HepG2 (cell line): ENCODE data around the gene RPS6KA2. TPM values are rescaled to one million over a fixed set of nuclear protein-coding genes. Genes with fewer than 3 reads are reported as not detected.

ENCODE experiments used
- BCL3 ChIP-seq: sonication (generic); formaldehyde crosslinking; IDR thresholded peaks from 2 replicates; pipeline ENCODE4 v1.5.1; 2020; ENCODE audit warnings: mild to moderate bottlenecking, missing genetic modification reagents, moderate library complexity
- CBFB ChIP-seq: sonication (generic); formaldehyde crosslinking; IDR thresholded peaks from 2 replicates; pipeline ENCODE4 v1.4.0; 2020; ENCODE audit warnings: missing genetic modification reagents
- ELK4 ChIP-seq: sonication (generic); formaldehyde crosslinking; IDR thresholded peaks from 2 replicates; pipeline ENCODE4 v1.9.0; 2021; ENCODE audit warnings: missing genetic modification reagents, borderline replicate concordance
- GABPA ChIP-seq, 2 experiments: IDR thresholded peaks; 2 replicates each; pipeline ENCODE4 v1.6.1; 2011 to 2016; ENCODE audit warnings: low read depth in 2 of 2, low read length in 1 of 2, missing biosample characterization in 1 of 2, missing genetic modification characterization in 1 of 2
- KLF11 ChIP-seq: IDR thresholded peaks from 2 replicates; pipeline ENCODE4 v1.6.1; 2016; ENCODE audit warnings: missing compliant biosample characterization
- KLF6 ChIP-seq: IDR thresholded peaks from 2 replicates; pipeline ENCODE4 v1.8.0; 2016; ENCODE audit warnings: missing biosample characterization, missing genetic modification reagents
- MEIS1 ChIP-seq: sonication (generic); formaldehyde crosslinking; IDR thresholded peaks from 2 replicates; pipeline ENCODE4 v1.9.0; 2021; ENCODE audit warnings: mild to moderate bottlenecking, missing genetic modification reagents, moderate library complexity, borderline replicate concordance
- NFE2L2 ChIP-seq: fragments of 150-350 bp; IDR thresholded peaks from 2 replicates; pipeline ENCODE4 v1.6.1; 2014; ENCODE audit warnings: low read length
- PPARG ChIP-seq: conservative IDR thresholded peaks from 2 replicates; pipeline ENCODE4 v1.6.1; 2016; ENCODE audit warnings: missing biosample characterization, missing genetic modification reagents
- RBM39 ChIP-seq: fragments of 200-400 bp; formaldehyde crosslinking; IDR thresholded peaks from one replicate; pipeline ENCODE4 v1.6.1; 2018; ENCODE audit warnings: antibody characterized with exemption, mild to moderate bottlenecking, low read depth, low read length; ENCODE audit not compliant: poor library complexity, severe bottlenecking
- SOX5 ChIP-seq: IDR thresholded peaks from 2 replicates; pipeline ENCODE4 v1.6.1; 2016; ENCODE audit warnings: borderline replicate concordance
- SRSF4 ChIP-seq: fragments of 200-400 bp; formaldehyde crosslinking; IDR thresholded peaks from one replicate; pipeline ENCODE4 v1.6.1; 2018; ENCODE audit warnings: mild to moderate bottlenecking, low read depth, low read length, moderate library complexity; ENCODE audit not compliant: poor library complexity, severe bottlenecking
- TSC22D2 ChIP-seq: sonication (generic); formaldehyde crosslinking; IDR thresholded peaks from 2 replicates; pipeline ENCODE4 v1.5.1; 2020; ENCODE audit warnings: missing genetic modification reagents, mild to moderate bottlenecking, borderline replicate concordance
- ZBTB25 ChIP-seq: IDR thresholded peaks from 2 replicates; pipeline ENCODE4 v1.6.1; 2018; ENCODE audit warnings: missing genetic modification reagents
- ZFAT ChIP-seq: sonication (generic); formaldehyde crosslinking; conservative IDR thresholded peaks from 2 replicates; pipeline ENCODE4 v1.8.1; 2023; ENCODE audit warnings: missing genetic modification reagents, inconsistent platforms
- ZNF329 ChIP-seq: sonication (generic); formaldehyde crosslinking; IDR thresholded peaks from 2 replicates; pipeline ENCODE4 v1.9.0; 2021; ENCODE audit warnings: low read depth, mild to moderate bottlenecking, missing genetic modification reagents
- ZNF34 ChIP-seq: sonication (generic); formaldehyde crosslinking; IDR thresholded peaks from 2 replicates; pipeline ENCODE4 v1.4.0; 2020; ENCODE audit warnings: mild to moderate bottlenecking, missing genetic modification reagents, borderline replicate concordance
- ZNF530 ChIP-seq: sonication (generic); formaldehyde crosslinking; IDR thresholded peaks from 2 replicates; pipeline ENCODE4 v1.5.0; 2020; ENCODE audit warnings: low read depth, mild to moderate bottlenecking, missing genetic modification reagents
- ZNF850 ChIP-seq: sonication (generic); formaldehyde crosslinking; conservative IDR thresholded peaks from 2 replicates; pipeline ENCODE4 v1.9.0; 2021; ENCODE audit warnings: mild to moderate bottlenecking, missing genetic modification reagents
- ZNF891 ChIP-seq: sonication (generic); formaldehyde crosslinking; IDR thresholded peaks from 2 replicates; pipeline ENCODE4 v1.5.0; 2020; ENCODE audit warnings: mild to moderate bottlenecking, missing genetic modification reagents
- ZXDC ChIP-seq: sonication (generic); formaldehyde crosslinking; IDR thresholded peaks from 2 replicates; pipeline ENCODE4 v1.5.0; 2020; ENCODE audit warnings: mild to moderate bottlenecking, missing genetic modification reagents
- ZZZ3 ChIP-seq: sonication (generic); formaldehyde crosslinking; IDR thresholded peaks from 2 replicates; pipeline ENCODE4 v1.4.0; 2020; ENCODE audit warnings: missing genetic modification reagents, mild to moderate bottlenecking, borderline replicate concordance
- polyA plus RNA-seq, 8 experiments: library from polyadenylated mRNA; depleted of rRNA in 3 of 8; stranded (reverse) in 7 of 8; unstranded in 1 of 8; fragments of >200 nt; fragmentation: Illumina TruSeq in 4 of 8; extraction: Trizol in 4 of 8; gene quantifications; 2 replicates each; pipeline versions ENCODE4 v1.2.1 to v1.2.3, GENCODE V29; 2011 to 2016; ENCODE audit warnings: low read depth in 4 of 8, missing spikeins in 1 of 8, mixed read lengths in 1 of 8; ENCODE audit not compliant: insufficient read depth in 1 of 8
- total RNA-seq, 5 experiments: library from RNA; depleted of rRNA; stranded (reverse); fragments of >200 nt; fragmentation: Illumina TruSeq; extraction: Trizol; gene quantifications; 2 replicates each; pipeline ENCODE4 v1.2.3, GENCODE V29; 2016; ENCODE audit warnings: low read depth in 1 of 5

RPS6KA2 gene
- total and polyA plus RNA-seq, 2 of the 13 experiments (the other 11 are each of a cell fraction or from before 2014, with no cell fraction given): 0.22 to 0.38 TPM

GRCh38 chr6:166382933-166383801 is 243.9 kb downstream of the RPS6KA2 start, which contains the start of gene MPC1 (continued):
- peak; percentile 51; the same call in 1 of the 2 replicates for TF ChIP-seq ZBTB25 (CRISPR knock-in tag)
- TF ChIP-seq SRSF4: peak; percentile 87
- TF ChIP-seq ELK4 (CRISPR knock-in tag): no peak
- 0 out of 2 replicates have a peak, but pooled peaks have one; percentile 72 for TF ChIP-seq KLF6 (CRISPR knock-in tag)
- TF ChIP-seq SOX5 (CRISPR knock-in tag): no peak
- no peak for TF ChIP-seq GABPA (IDR thresholded peaks at IDR 0.05; ENCODE audit: low read depth, low read length)
- no peak for TF ChIP-seq GABPA (CRISPR knock-in tag; IDR thresholded peaks at IDR 0.05; ENCODE audit: low read depth)
- TF ChIP-seq MEIS1 (CRISPR knock-in tag): peak; percentile 53
- peak; percentile 59; the same call in 1 of the 2 replicates for TF ChIP-seq TSC22D2
- no peak; the same call in 1 of the 2 replicates for TF ChIP-seq KLF11 (CRISPR knock-in tag)
- TF ChIP-seq ZNF891 (CRISPR knock-in tag): no peak
- no peak for TF ChIP-seq PPARG (CRISPR knock-in tag)
- peak; percentile 61 for TF ChIP-seq ZNF329 (CRISPR knock-in tag)
- peak; percentile 56; the same call in 1 of the 2 replicates for TF ChIP-seq CBFB
- no peak for TF ChIP-seq ZNF530 (CRISPR knock-in tag)
- TF ChIP-seq ZFAT (CRISPR knock-in tag): no peak
- TF ChIP-seq ZNF850 (CRISPR knock-in tag): no peak
- TF ChIP-seq BCL3 (CRISPR knock-in tag): peak; percentile 89
- no peak for TF ChIP-seq NFE2L2
- no peak for TF ChIP-seq ZNF34 (CRISPR knock-in tag)
- TF ChIP-seq ZXDC (CRISPR knock-in tag): peak; percentile 26; the same call in 1 of the 2 replicates
- peak; percentile 70 for TF ChIP-seq RBM39
- TF ChIP-seq ZZZ3 (CRISPR knock-in tag): no peak
